B cell (primary cell): ENCODE data around the gene SLC16A9. TPM values are rescaled to one million over a fixed set of nuclear protein-coding genes. Genes with fewer than 3 reads are reported as not detected.

ENCODE experiments used
- ATAC-seq: fragments of 200-7000 bp; cut with Tn5 transposase; one replicate; pipeline ENCODE4 v1.10.0; 2021; ENCODE audit warnings: low read depth, mild to moderate bottlenecking, moderate number of reproducible peaks, moderate library complexity
- CTCF ChIA-PET: fragments of 350-600 bp; sonication (Branson Sonifier 250); formaldehyde crosslinking; loops from one replicate; lab custom pipeline; 2021; ENCODE audit warnings: antibody characterized with exemption, inconsistent platforms; lab: Charles Lee
- POLR2A ChIA-PET: fragments of 350-600 bp; sonication (Branson Sonifier 250); formaldehyde crosslinking; loops from one replicate; lab custom pipeline; 2021; ENCODE audit warnings: antibody characterized with exemption; lab: Charles Lee
- DNase-seq: peaks from one replicate; pipeline ENCODE4 v3.0.0; 2013
- H2AFZ ChIP-seq: 2 replicates; pipeline ENCODE4 v1.6.1; 2012; ENCODE audit warnings: mild to moderate bottlenecking, low read depth, low read length; ENCODE audit not compliant: insufficient read depth, poor library complexity, severe bottlenecking
- H3K27ac ChIP-seq, 2 donors: 1 replicate in 1 of 2; 2 replicates in 1 of 2; pipeline ENCODE4 v1.5.1; 2012 to 2013; ENCODE audit warnings: low read length in 2 of 2, mild to moderate bottlenecking in 2 of 2, moderate library complexity in 1 of 2
- H3K27me3 ChIP-seq, 4 experiments: fragments of 200-600 bp in 1 of 4; sonication (generic) in 1 of 4; replicated peaks in 1 of 4; 1 replicate in 2 of 4; 2 replicates in 2 of 4; pipeline versions ENCODE4 v1.6.1 to v1.7.0; 2013 to 2016; ENCODE audit warnings: low read length in 3 of 4, mild to moderate bottlenecking in 2 of 4, mixed read lengths in 1 of 4, moderate library complexity in 1 of 4; ENCODE audit not compliant: insufficient read depth in 4 of 4, control insufficient read depth in 3 of 4; ENCODE audit errors: control extremely low read depth in 1 of 4
- H3K36me3 ChIP-seq, 2 experiments: replicated peaks in 1 of 2; 1 replicate in 1 of 2; 2 replicates in 1 of 2; pipeline versions ENCODE4 v1.6.1 to v1.7.1; 2013; ENCODE audit warnings: low read length in 1 of 2; ENCODE audit not compliant: insufficient read depth in 2 of 2, control insufficient read depth in 1 of 2; ENCODE audit errors: control extremely low read depth in 1 of 2, extremely low read depth in 1 of 2
- H3K4me1 ChIP-seq, 2 donors: fragments of 200-600 bp in 1 of 2; sonication (generic) in 1 of 2; 1 replicate in 1 of 2; 2 replicates in 1 of 2; pipeline versions ENCODE4 v1.5.1 to v1.6.1; 2013 to 2017; ENCODE audit warnings: low read length in 2 of 2; ENCODE audit not compliant: control insufficient read depth in 2 of 2, insufficient read depth in 2 of 2
- H3K4me2 ChIP-seq: replicated peaks from 2 replicates; pipeline ENCODE3; 2012; ENCODE audit warnings: mild to moderate bottlenecking, low read depth, low read length; ENCODE audit not compliant: poor library complexity, severe bottlenecking
- H3K4me3 ChIP-seq, 5 experiments: fragments of 200-600 bp in 1 of 5; sonication (generic) in 1 of 5; 1 replicate in 3 of 5; 2 replicates in 2 of 5; pipeline versions ENCODE4 v1.5.1 to v1.7.0; 2011 to 2016; ENCODE audit warnings: low read length in 4 of 5, mild to moderate bottlenecking in 4 of 5, low read depth in 2 of 5, control low read depth in 1 of 5, moderate library complexity in 1 of 5; ENCODE audit not compliant: insufficient read depth in 1 of 5; ENCODE audit errors: control extremely low read depth in 1 of 5, extremely low read depth in 1 of 5
- H3K79me2 ChIP-seq: fragments of 200-600 bp; sonication (generic); one replicate; pipeline ENCODE4 v1.6.0; 2016; ENCODE audit warnings: low read length; ENCODE audit not compliant: control insufficient read depth, insufficient read depth
- H3K9ac ChIP-seq: fragments of 200-600 bp; sonication (generic); 2 replicates; pipeline ENCODE4 v1.6.1; 2017; ENCODE audit warnings: mild to moderate bottlenecking, low read length, moderate library complexity
- H3K9me3 ChIP-seq, 3 donors: one replicate each; pipeline versions ENCODE4 v1.6.1 to v1.7.1; 2013; ENCODE audit warnings: low read length in 2 of 3; ENCODE audit not compliant: control insufficient read depth in 2 of 3, insufficient read depth in 1 of 3; ENCODE audit errors: control extremely low read depth in 1 of 3
- H4K20me1 ChIP-seq: 2 replicates; pipeline ENCODE4 v1.6.0; 2012; ENCODE audit warnings: mild to moderate bottlenecking, low read length; ENCODE audit not compliant: insufficient read depth, control insufficient read depth, poor library complexity, severe bottlenecking
- H3K27ac Mint-ChIP-seq: one replicate; pipeline ENCODE4 v1.8.0; 2021; ENCODE audit warnings: mixed read lengths
- H3K27me3 Mint-ChIP-seq: one replicate; pipeline ENCODE4 v1.8.0; 2021; ENCODE audit warnings: mixed read lengths
- H3K4me1 Mint-ChIP-seq: one replicate; pipeline ENCODE4 v1.8.0; 2021; ENCODE audit warnings: mixed read lengths
- H3K4me3 Mint-ChIP-seq: one replicate; pipeline ENCODE4 v1.8.0; 2021; ENCODE audit warnings: mixed read lengths
- H3K9me3 Mint-ChIP-seq: one replicate; pipeline ENCODE4 v1.8.0; 2022; ENCODE audit warnings: mixed read lengths; ENCODE audit not compliant: insufficient read depth
- EZH2 ChIP-seq: IDR thresholded peaks from 2 replicates; pipeline ENCODE4 v1.6.1; 2012; ENCODE audit warnings: borderline replicate concordance, low read depth, mild to moderate bottlenecking, moderate library complexity, low read length; ENCODE audit not compliant: insufficient read depth, poor library complexity, severe bottlenecking
- WGBS: methylation state at CpG from one replicate; pipeline ENCODE4 v1.1.5; 2013; ENCODE audit warnings: missing lambda C conversion rate; ENCODE audit not compliant: insufficient coverage; 5-methylcytosine and 5-hydroxymethylcytosine counted together
- intact Hi-C: fragments of 100-400 bp; cut with micrococcal nuclease; formaldehyde crosslinking; loops from one replicate; pipeline ENCODE4 v1.10.0; 2022
- polyA plus RNA-seq: library from polyadenylated mRNA; depleted of rRNA; stranded (reverse); fragments of >200 nt; gene quantifications from 2 replicates; pipeline ENCODE4 v1.2.3, GENCODE V29; 2012
- total RNA-seq, 2 donors: library from RNA; stranded (reverse); fragments of 120-200 nt in 1 of 2; gene quantifications; 1 replicate in 1 of 2; 2 replicates in 1 of 2; pipeline versions ENCODE4 v1.2.3 to v1.2.4, GENCODE V29; 2013 to 2022
- TF ChIP-seq, protein P1 (sequence below): fragments of 200-600 bp; IDR thresholded peaks from one replicate; pipeline ENCODE4 v1.8.0; 2022; ENCODE audit warnings: antibody characterized with exemption, mild to moderate bottlenecking

SLC16A9 gene
- total and polyA plus RNA-seq, 2 donors (not counting 1 experiment from before 2014, with no cell fraction given), result 0.04 TPM; not detected in 1

DNA sequence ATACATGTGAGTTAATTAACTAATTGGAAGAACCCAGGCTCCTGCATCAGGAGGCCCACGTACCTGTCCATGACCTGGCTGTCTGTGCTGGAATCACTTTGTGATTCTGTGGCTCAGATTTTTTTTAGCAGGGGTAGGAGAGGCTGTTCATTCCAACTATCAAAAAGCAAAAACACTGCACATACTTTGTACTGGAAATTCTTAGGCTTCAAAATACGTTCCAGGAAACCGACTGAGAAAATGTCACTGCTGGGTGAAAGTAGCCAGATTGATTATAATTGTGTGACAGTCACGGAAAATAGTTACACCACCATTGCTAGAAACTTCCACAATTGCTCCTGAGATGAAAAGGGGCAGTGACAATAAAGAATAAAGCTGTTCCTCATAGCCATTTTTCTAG is 91.0 kb downstream of the SLC16A9 start:
- H3K27ac ChIP-seq, result no peak overlapping the region
- H3K4me1 ChIP-seq, result no peaks in the 10 kb centered on the region
- H3K4me2 ChIP-seq, result no peak overlapping the region
- no peak for TF ChIP-seq EZH2
- TF ChIP-seq, protein P1, sequence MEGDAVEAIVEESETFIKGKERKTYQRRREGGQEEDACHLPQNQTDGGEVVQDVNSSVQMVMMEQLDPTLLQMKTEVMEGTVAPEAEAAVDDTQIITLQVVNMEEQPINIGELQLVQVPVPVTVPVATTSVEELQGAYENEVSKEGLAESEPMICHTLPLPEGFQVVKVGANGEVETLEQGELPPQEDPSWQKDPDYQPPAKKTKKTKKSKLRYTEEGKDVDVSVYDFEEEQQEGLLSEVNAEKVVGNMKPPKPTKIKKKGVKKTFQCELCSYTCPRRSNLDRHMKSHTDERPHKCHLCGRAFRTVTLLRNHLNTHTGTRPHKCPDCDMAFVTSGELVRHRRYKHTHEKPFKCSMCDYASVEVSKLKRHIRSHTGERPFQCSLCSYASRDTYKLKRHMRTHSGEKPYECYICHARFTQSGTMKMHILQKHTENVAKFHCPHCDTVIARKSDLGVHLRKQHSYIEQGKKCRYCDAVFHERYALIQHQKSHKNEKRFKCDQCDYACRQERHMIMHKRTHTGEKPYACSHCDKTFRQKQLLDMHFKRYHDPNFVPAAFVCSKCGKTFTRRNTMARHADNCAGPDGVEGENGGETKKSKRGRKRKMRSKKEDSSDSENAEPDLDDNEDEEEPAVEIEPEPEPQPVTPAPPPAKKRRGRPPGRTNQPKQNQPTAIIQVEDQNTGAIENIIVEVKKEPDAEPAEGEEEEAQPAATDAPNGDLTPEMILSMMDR, result no peak
- no peaks in the 10 kb centered on the region for H3K36me3 ChIP-seq
- ChIA-PET POLR2A (no interaction called here), CTCF (no interaction called here)
- intact Hi-C loops, result no loop called here
- no peak overlapping the region for H3K4me3 ChIP-seq
- no peaks in the 10 kb centered on the region for H3K79me2 ChIP-seq
- Mint-ChIP-seq H3K4me1 (no peaks in the 10 kb centered on the region), H3K27me3 (peaks cover 6% of the 10 kb centered on the region), H3K27ac (no peak overlapping the region), H3K9me3 (no peaks in the 10 kb centered on the region), H3K4me3 (no peak overlapping the region)
- H3K9me3 ChIP-seq, result no peaks in the 10 kb centered on the region
- H4K20me1 ChIP-seq, result no peaks in the 10 kb centered on the region
- H3K9ac ChIP-seq, result no peak overlapping the region
- no CpG with 5 or more reads among the region's 4 CpGs for WGBS
- no peaks in the 10 kb centered on the region for H3K27me3 ChIP-seq
- H2AFZ ChIP-seq, result no peak overlapping the region
- DNase-seq (no peak), ATAC-seq (no peak)

DNA sequence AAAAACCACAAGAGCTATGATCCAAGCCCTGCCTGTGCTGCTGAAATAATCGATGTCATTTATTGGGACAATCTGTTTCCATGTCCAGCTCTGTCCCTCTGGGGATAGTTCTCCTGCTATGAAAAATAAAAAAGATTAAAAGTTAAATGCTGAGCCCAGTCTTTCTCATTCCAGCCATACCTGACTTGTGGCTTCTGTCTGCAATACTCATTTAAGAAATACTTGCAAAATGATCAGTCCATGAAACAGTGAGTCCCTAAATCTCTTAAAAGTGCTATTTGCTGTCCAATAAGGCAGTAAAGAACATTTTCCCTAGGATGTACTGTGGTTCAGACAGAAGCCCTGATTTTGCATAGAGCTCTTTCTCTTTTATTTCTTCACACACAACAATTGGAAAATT is 91.7 kb downstream of the SLC16A9 start:
- no peaks in the 10 kb centered on the region for H3K27me3 ChIP-seq
- H2AFZ ChIP-seq, result no peak overlapping the region
- Mint-ChIP-seq H3K4me1 (no peaks in the 10 kb centered on the region), H3K27me3 (peaks cover 6% of the 10 kb centered on the region), H3K4me3 (no peak overlapping the region), H3K27ac (no peak overlapping the region), H3K9me3 (no peaks in the 10 kb centered on the region)
- WGBS, result no CpG with 5 or more reads among the region's 1 CpG
- H3K9me3 ChIP-seq, result no peaks in the 10 kb centered on the region
- no peaks in the 10 kb centered on the region for H3K79me2 ChIP-seq
- CTCF ChIA-PET, result no interaction called here
- H3K4me3 ChIP-seq, result no peak overlapping the region
- intact Hi-C loops, result no loop called here
- H3K27ac ChIP-seq, result no peak overlapping the region
- no peaks in the 10 kb centered on the region for H4K20me1 ChIP-seq
- H3K4me2 ChIP-seq, result no peak overlapping the region
- H3K4me1 ChIP-seq, result no peaks in the 10 kb centered on the region
- ATAC-seq, result no peak
- no peak for DNase-seq
- no peak overlapping the region for H3K9ac ChIP-seq
- POLR2A ChIA-PET, result no interaction called here
- TF ChIP-seq, protein P1, result no peak
- TF ChIP-seq EZH2, result no peak
- no peaks in the 10 kb centered on the region for H3K36me3 ChIP-seq
